IPS-18c (cell line): ENCODE results near the gene SMIM34.
"Not testable (repeated sequence)": the region's sequence is repeated elsewhere in the genome, so short reads cannot be mapped to it uniquely, and the experiment has no call there.

Experiments used
- H3K4me3 ChIP-seq: 2 replicates; pipeline ENCODE4 v1.7.0; 2013; ENCODE audit warnings: low read depth, mild to moderate bottlenecking, low read length, moderate library complexity; ENCODE audit not compliant: insufficient read depth
- H3K9me3 ChIP-seq: one replicate; pipeline ENCODE4 v1.6.1; 2013; ENCODE audit warnings: mild to moderate bottlenecking, low read length, moderate library complexity; ENCODE audit not compliant: control insufficient read depth, insufficient read depth

SMIM34 gene

DNA sequence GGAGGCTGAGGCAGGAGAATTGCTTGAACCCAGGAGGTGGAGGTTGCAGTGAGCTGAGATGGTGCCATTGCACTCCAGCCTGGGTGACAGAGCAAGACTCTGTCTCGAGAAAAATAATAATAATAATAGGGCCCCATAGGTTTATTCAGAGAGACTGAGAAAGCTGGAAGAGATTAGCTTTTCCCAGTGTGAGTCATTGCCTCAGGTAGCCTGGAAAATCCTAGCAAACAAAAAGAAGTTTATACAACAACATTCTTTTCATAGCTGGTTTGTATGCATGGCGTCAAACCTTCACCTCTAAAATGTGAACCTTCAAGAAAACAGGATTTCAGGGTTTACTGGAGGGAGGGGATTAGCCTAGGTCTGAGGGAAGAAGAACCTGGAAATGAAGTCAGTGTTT lies 40.6 kb downstream of the SMIM34 start:
- H3K9me3 ChIP-seq, H3K4me3 ChIP-seq: not testable (repeated sequence)

- H3K4me3 ChIP-seq, H3K9me3 ChIP-seq: not testable (repeated sequence)
These were observed 48.2 kb downstream of the SMIM34 start for GRCh38 chr21:34375619-34375972.

DNA sequence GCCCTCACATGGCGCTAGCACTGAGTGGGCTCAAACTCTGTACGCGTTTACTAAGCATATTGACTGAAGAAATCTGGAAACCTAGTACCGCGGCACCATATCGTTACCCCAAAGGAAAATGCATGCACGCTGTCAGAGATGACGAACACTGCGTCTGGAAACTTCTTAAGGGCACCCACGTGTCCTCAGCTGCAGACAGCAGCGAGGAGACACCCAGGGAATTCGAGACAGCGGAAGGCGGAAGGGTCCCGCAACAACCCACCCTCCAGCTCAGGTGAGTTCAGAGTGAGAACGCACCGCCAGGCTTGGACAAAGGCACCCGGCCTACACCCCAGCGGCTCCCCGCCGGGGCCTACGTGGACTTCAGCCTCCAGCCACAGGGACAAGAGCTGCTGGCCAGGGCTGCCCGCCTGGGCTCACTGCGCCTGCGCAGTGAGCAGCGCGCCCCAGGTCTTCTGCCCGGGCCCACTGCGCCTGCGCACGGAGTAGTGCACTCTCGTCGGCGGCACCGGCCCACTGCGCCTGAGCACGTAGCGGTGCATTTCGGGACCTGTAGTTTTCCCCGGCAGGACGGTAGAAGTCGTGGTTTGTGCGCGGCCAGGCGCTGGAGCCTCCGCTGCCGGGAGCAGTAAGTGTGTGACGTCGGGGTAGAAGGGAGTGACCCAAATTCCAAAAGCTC lies 48.7 kb downstream of the SMIM34 start, which contains the start of gene SMIM11:
Gene SMIM11, plus strand, starts transcription at position 568 of the 679 bp plus-strand sequence. CDS start 3,998 bp downstream, outside the sequence.
- not testable (repeated sequence) for H3K9me3 ChIP-seq, H3K4me3 ChIP-seq

GRCh38 chr21:34374462-34374861 lies 49.3 kb downstream of the SMIM34 start:
- H3K4me3 ChIP-seq, H3K9me3 ChIP-seq: not testable (repeated sequence)

- Histone ChIP-seq H3K9me3 (no peaks in the 10 kb centered on the region), H3K4me3 (no peak overlapping the region)
These were observed 51.4 kb downstream of the SMIM34 start for GRCh38 chr21:34372321-34372720.

DNA sequence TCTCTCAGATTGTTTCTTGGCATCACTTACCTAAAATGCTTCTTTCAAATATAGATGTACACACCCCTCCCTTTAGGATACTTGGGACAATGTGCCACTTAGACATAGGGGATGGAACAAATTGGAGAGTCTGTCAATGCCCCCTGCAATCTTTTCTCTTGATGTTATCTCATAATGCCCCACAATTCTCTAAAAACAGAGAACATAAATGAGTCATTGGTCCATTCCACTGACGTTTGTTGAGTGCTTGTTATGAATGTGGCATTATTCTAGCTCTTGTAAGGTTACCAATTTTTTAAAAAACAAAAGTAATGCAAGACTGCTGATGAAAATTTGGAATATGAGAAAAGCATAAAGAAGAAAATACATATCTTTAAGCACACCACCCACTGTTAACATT lies 54.0 kb downstream of the SMIM34 start:
- H3K9me3 ChIP-seq = no peaks in the 10 kb centered on the region

More for the DNA sequence above, 54.0 kb downstream of the SMIM34 start:
- H3K4me3 ChIP-seq = no peak overlapping the region
